Measurements from ENCODE around the gene PEPD.
"Not testable (repeated sequence)": the region's sequence is repeated elsewhere in the genome, so short reads cannot be mapped to it uniquely, and the experiment has no call there.

Gene PEPD

DNA sequence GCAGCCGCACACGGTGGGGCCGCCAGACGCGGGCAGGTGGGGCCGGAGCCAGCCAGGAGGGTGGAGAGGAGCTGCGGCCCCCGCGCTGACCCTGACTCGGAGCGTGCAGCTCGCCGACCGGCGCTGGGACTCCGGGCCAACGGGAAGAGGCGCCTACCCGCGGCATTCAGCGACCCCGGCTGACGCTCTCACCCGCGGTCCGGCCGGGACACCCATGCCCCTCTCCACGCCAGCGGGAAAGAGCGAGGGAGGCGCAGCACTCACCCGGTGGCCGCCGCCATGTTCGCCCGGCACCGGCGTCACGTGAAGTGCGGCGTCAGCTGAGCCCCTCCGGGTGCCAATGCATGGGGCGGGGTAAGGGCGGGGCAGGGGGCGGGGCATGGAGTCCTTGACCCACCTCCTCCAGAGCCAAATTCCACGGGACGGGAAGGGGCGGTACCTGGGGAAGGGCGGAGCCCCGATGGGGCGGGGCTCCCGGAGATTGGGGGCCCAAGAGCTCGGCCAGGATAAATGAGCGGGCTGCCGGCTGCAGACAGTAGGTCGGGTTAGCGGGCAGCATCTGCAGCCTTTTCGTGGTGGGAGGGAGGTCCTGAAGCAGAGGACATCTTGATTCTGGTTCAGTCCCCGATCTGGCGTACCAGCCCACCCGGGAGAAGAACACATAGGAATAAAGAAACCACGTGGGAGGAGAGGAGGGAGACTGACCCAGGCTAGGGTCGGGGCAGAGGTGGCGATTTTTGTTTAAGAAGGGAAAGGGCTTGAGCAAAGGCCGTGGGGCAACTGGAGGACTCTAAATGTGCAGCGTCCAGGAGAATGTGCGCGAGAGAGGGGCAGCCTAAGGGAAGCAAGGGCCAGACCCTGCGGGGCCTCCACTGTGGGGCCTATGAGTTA is at the start of gene PEPD:
Gene PEPD (minus strand): TSS at position 312 of the 891 bp plus-strand sequence. CDS start 31 bp downstream, at position 281.
- peak; percentile 29 to 96 (median 90) for DNase-seq

DNA sequence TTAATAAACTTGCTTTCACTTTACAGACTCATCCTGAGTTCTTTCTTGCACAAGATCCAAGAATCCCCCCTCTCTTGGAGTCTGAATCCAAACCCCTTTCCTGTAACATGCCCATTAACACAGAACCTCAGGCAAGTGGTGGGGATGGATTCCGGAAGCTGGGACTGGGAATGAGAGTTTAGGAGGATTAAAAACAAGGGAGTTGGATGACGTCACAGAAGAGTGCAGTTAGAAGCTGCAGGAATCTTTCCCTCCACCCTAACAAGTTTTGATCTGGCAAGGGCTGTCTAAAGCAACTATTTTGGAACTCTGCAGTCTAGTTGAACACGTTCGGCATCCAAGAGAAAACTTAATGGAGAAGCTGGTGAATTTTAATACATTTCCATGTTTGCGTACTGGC is 48.2 kb upstream of the PEPD start:
- DNase-seq: no peak

DNA sequence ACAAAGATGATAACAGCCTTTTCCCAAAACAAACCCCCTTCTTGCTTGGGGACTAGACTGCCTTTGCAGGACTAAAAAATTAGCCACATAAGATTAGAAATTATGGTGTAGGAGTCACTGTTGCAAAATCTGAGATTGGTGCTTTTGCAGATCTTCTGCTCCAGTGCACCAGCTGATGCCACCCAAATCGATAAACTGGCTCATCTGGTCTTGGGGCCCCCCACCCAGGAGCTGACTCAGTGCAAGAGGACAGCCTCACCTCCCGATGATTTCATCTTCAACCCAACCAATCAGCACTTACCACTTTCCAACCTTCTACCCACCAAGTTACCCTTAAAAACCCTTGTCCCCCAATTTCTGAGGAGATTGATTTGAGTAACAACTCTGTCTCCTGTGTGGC is 47.1 kb upstream of the PEPD start:
- no peak for DNase-seq

DNA sequence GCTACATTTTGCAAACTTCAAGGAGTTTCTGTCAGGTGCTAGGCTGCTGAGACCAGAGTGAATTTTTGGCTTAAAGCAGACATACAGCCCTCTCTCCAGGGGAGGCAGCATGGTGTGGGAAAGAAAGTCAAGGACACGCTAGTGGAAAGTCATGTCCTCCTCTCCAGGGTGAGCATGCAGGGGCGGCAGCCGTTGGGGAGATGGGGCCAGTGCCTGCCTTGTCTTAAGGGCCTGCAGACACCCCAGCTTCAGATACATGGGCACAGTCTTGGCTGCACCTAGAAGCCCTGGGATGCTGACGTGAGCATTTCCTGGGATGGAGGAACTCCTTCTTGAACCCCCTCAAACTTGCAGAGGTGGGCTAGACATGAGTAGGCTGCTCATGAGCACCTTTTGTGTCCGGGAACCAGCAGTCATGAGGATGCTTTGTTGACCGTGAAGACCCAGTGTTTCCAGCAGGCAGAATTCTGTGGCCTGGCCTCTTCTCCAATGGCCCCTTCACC is 43.3 kb upstream of the PEPD start:
- DNase-seq: no peak

- peak in 5 of 56 donors; percentile 7 to 17 (median 15) for DNase-seq
These were observed 41.0 kb upstream of the PEPD start for GRCh38 chr19:33562636-33563035.

GRCh38 chr19:33561666-33562065 is 40.1 kb upstream of the PEPD start:
- not testable (repeated sequence) for DNase-seq

DNA sequence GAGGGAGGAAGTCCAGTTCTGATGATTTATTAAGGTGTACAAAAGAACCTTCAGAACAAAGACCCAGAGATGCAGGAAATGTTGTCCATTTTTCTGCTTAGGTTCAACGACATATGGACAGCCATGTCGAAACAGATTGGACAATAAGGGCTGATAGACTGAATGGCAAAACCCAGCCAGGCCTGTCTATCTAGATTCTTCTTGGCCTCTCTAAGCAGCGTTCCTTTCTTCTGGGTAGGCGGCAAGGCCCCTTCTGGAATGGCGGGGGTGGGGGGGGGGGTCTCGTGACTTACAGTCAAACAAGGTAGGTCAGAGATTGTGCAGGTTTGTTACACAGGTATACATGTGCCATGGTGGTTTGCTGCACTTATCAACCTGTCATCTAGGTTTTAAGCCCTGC is 39.7 kb upstream of the PEPD start:
- DNase-seq: no peak

- DNase-seq: no peak
These were observed 38.4 kb upstream of the PEPD start for GRCh38 chr19:33559996-33560395.

GRCh38 chr19:33558856-33559255 is 37.3 kb upstream of the PEPD start:
- no peak for DNase-seq

GRCh38 chr19:33558151-33558550 is 36.6 kb upstream of the PEPD start:
- no peak for DNase-seq

DNA sequence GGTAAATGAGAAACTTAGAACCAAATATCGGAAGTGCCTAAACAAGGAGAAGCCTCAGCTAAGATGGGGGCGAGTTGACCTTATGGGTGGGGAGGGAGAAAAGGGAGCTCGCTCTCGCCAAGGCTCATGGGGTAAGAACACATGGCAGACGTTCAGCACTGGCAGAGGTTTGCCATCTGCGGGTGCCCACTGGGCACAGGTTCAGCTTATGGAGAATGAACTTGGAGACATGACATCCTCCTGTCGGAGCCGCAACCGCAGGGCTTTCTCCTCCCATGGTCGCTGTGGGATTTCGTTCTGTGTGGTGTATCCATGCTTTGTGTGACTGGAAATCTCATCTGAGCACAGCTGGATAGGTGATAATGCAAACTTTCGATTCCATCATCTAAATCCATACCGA is 36.1 kb upstream of the PEPD start:
- DNase-seq: peak in 1 of 56 donors; percentile 5

DNA sequence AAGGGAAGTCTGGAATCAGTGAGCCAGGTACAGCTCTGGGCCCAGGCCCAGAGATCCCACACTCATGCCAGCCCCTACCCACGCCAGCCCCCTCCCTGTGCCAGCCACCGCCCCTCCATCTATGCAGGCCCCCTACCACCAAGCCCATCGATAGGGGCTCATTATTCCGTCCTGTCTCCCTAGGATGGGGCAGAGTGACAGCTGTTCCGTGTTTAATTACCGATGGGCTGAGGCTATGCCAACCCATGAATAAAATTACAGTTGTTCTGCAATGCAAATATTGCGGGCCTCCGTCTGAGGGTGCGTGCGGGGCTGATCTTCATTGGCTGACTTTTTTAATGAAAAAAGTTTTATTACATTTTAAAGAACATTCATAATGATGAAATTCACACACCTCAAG is 35.6 kb upstream of the PEPD start:
- DNase-seq: no peak

GRCh38 chr19:33556261-33556660 is 34.7 kb upstream of the PEPD start:
- no peak for DNase-seq

- not testable (repeated sequence) for DNase-seq
These were observed 34.1 kb upstream of the PEPD start for GRCh38 chr19:33555726-33556125.

GRCh38 chr19:33554821-33555220 is 33.2 kb upstream of the PEPD start:
- DNase-seq: no peak

DNA sequence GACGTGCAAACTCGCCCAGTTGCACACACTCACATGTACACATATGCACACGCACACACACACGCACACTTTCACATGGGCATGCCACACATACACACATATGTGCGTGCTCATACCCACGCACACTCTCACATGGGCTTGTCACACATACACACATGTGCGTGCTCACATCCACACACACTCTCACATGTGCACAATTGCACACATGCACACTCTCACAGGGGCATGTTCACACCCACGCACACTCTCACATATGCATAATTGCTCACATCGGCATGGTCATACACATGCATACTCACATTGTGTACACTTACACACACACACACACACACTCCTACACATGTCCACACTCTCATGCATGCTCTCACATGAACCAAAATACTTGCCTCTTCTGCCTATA is 32.8 kb upstream of the PEPD start:
- DNase-seq: no peak

- no peak for DNase-seq
These were observed 32.1 kb upstream of the PEPD start for GRCh38 chr19:33553530-33554310.

- no peak for DNase-seq
These were observed 31.3 kb upstream of the PEPD start for GRCh38 chr19:33552928-33553279.

DNA sequence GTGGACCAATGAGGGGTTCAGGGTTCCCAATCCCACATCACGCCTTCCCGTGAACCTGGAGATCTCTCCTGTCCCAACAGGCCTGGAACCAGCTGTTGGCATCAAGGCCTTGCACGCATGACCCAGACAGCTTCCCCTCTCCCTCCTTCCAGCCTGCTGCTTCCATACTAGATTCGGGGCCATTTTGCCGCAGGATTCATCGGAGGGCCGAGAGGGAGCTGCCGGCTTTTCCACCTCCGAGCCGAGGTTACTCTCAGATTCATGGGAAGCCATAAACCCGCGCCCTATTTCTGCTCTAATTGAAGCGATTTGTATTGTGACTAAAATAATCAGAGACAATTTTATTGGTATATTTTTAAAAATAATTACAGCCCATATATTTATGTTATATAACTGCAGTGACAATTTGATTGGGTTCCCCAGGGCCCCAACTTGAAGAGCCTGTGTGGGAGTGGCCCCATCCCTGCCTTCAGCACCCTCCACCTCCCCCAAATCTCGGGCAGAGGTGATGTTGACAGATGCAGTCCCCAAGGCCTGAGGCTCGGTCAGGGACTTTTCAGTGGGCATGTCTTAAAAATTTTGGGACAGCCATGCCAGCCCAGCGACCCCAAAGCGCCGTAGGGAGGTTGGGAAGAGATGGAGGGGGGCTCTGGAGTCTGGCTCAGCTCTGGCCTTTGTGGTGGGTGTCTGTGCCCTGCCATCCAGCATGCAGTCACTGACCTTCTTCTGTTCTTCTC is 30.8 kb upstream of the PEPD start:
- no peak for DNase-seq

DNA sequence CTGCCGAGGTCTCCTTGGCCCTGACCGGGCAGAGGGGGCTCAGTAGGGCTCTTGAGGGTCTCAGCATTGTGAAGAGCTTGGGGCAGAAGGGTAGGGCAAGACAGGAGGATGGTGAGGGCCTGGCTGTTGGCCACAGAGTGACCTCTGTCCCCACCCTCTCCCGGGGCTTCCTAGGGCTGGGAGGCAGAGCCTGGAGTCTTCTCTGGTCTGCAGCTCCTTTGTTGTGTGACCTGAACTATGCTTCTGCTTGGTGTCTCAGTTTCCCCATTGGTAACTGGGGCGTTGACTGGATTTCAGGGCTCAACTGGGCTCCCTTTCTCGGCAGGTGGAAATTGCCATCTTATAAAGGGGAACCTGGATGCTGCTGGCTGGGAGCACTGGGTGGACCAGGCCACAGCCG is 30.1 kb upstream of the PEPD start:
- DNase-seq: no peak

DNA sequence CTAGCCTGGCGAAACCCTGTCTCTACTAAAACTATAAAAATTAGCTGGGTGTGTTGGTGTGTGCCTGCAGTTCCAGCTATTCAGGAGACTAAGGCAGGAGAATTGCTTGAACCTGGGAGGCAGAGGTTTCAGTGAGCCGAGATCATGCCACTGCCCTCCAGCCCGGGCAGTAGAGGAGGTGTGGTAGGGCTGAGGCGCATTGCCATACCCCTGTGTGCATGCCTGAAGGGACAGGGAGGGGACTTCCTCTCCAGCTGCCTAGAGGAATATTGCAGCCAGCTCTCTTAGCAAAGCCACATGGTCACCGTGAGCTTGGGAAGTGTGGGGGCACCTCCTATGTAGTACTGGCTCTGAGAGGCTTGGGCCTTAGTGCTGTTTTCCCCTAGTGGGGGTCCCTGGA is 29.2 kb upstream of the PEPD start:
- no peak for DNase-seq

GRCh38 chr19:33547676-33548075 is 26.1 kb upstream of the PEPD start:
- no peak for DNase-seq

Measured in amygdala (tissue), 56 donors.